PFSK-1 (cell line): ENCODE results near the gene AK3.

Experiments used
- FOXP2 ChIP-seq: optimal IDR thresholded peaks from 2 replicates; pipeline ENCODE3; 2011; ENCODE audit warnings: borderline replicate concordance, control low read depth, inconsistent platforms; ENCODE audit not compliant: insufficient read depth; ENCODE audit errors: extremely low read length, extremely low read depth
- POLR2AphosphoS5 ChIP-seq: IDR thresholded peaks from 2 replicates; pipeline ENCODE4 v1.6.1; 2012; ENCODE audit warnings: low read depth, mild to moderate bottlenecking, control low read depth, low read length, moderate library complexity
- SIN3A ChIP-seq: IDR thresholded peaks from 2 replicates; pipeline ENCODE4 v1.6.1; 2012; ENCODE audit warnings: mild to moderate bottlenecking, low read length, moderate library complexity, borderline replicate concordance; ENCODE audit not compliant: insufficient read depth
- TAF1 ChIP-seq: IDR thresholded peaks from 2 replicates; pipeline ENCODE4 v1.6.1; 2012; ENCODE audit warnings: low read length, control low read depth, borderline replicate concordance; ENCODE audit not compliant: insufficient read depth
- TF ChIP-seq, protein P1 (sequence below), 2 experiments: IDR thresholded peaks; 2 replicates each; pipeline versions ENCODE4 v1.6.1 to v1.8.0; 2011 to 2012; ENCODE audit warnings: low read depth in 2 of 2, low read length in 2 of 2, control low read depth in 1 of 2, inconsistent platforms in 1 of 2, mild to moderate bottlenecking in 1 of 2, moderate library complexity in 1 of 2; ENCODE audit not compliant: insufficient read depth in 1 of 2

AK3 gene

DNA sequence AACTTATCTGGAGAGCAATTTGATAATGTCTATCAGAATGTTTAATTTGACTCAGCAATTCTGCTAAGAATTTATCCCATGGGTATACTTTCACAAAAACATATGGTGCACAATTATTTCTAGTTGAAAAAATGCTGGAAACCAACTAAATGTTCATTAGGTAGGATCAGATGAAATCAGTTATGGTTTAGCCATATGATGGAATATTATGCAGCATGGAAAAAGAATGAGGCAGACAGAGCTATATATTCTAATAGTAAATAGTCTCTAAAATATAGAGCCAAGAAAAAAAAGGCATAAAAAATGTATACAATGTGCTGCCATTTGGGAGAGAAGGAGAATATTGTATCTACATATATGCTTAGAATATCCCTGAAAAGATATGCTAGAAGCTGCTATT is 71.1 kb downstream of the AK3 start:
- TF ChIP-seq POLR2AphosphoS5 = no peak
- TF ChIP-seq, protein P1, sequence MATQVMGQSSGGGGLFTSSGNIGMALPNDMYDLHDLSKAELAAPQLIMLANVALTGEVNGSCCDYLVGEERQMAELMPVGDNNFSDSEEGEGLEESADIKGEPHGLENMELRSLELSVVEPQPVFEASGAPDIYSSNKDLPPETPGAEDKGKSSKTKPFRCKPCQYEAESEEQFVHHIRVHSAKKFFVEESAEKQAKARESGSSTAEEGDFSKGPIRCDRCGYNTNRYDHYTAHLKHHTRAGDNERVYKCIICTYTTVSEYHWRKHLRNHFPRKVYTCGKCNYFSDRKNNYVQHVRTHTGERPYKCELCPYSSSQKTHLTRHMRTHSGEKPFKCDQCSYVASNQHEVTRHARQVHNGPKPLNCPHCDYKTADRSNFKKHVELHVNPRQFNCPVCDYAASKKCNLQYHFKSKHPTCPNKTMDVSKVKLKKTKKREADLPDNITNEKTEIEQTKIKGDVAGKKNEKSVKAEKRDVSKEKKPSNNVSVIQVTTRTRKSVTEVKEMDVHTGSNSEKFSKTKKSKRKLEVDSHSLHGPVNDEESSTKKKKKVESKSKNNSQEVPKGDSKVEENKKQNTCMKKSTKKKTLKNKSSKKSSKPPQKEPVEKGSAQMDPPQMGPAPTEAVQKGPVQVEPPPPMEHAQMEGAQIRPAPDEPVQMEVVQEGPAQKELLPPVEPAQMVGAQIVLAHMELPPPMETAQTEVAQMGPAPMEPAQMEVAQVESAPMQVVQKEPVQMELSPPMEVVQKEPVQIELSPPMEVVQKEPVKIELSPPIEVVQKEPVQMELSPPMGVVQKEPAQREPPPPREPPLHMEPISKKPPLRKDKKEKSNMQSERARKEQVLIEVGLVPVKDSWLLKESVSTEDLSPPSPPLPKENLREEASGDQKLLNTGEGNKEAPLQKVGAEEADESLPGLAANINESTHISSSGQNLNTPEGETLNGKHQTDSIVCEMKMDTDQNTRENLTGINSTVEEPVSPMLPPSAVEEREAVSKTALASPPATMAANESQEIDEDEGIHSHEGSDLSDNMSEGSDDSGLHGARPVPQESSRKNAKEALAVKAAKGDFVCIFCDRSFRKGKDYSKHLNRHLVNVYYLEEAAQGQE (IDR thresholded peaks at IDR 0.05; ENCODE audit: insufficient read depth in 1 of 2, low read depth in 2 of 2, low read length in 2 of 2) = no peak

DNA sequence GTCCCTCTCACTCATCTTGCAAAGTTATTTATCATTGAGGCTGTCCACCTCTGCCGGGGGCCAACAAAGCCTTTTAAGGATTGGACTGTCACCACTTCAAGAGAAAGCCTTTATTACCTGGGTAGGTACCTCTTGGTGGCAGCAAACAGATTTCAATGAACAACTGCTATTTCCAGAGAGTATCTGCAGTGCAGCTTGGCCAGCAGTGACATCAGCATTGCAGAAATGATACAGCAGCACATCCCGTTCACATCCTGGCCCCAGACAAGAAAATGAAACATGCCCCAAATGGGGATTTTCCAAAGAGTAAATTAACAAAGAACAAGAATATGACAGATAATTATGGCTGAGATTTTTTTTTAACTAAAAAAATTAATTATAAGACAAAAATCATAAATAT is 72.4 kb downstream of the AK3 start:
- TF ChIP-seq TAF1 (no peak), FOXP2 (no peak), SIN3A (no peak), POLR2AphosphoS5 (no peak)
- TF ChIP-seq, protein P1 (IDR thresholded peaks at IDR 0.05; ENCODE audit: insufficient read depth in 1 of 2, low read depth in 2 of 2, low read length in 2 of 2) = no peak

GRCh38 chr9:4667681-4668080 is 73.3 kb downstream of the AK3 start:
- no peak for TF ChIP-seq TAF1
- no peak for TF ChIP-seq SIN3A

- TF ChIP-seq, protein P1 (IDR thresholded peaks at IDR 0.05; ENCODE audit: insufficient read depth in 1 of 2, low read depth in 2 of 2, low read length in 2 of 2) = no peak
- TF ChIP-seq POLR2AphosphoS5 (no peak), TAF1 (no peak), SIN3A (no peak), FOXP2 (no peak)
Measured at GRCh38 chr9:4666042-4666699, 74.8 kb downstream of the AK3 start, which contains the start of gene SPATA6L. SPATA6L (minus strand) TSS chr9:4666480; CDS start chr9:4666250, 230 bp downstream.

- TF ChIP-seq, protein P1 (IDR thresholded peaks at IDR 0.05; ENCODE audit: insufficient read depth in 1 of 2, low read depth in 2 of 2, low read length in 2 of 2) = no peak
- TF ChIP-seq SIN3A (no peak), POLR2AphosphoS5 (no peak), TAF1 (no peak), FOXP2 (no peak)
Measured at GRCh38 chr9:4665357-4665756, 75.6 kb downstream of the AK3 start.
